ENCODE results near the gene RGSL1. TPM values are rescaled to one million over a fixed set of nuclear protein-coding genes. Genes with fewer than 3 reads are reported as not detected.

Gene RGSL1
- total and polyA plus RNA-seq, 9 of the 15 experiments (the other 6 are each of a cell fraction or from before 2014, with no cell fraction given): 0.03 TPM; not detected in 8

GRCh38 chr1:182507685-182508084 is 57.7 kb downstream of the RGSL1 start:
- peak in 1 of 4 experiments; percentile 4 for DNase-seq (ENCODE audit: extremely low read depth in 1 of 4, low spot score in 3 of 4)
- no peaks in the 10 kb centered on the region for H4K20me1 ChIP-seq (replicated peaks; ENCODE audit: control insufficient read depth, insufficient read depth, low read length)
- TF ChIP-seq NFIC (IDR thresholded peaks at IDR 0.05) (peak; percentile 45), POLR3G (IDR thresholded peaks at IDR 0.05; ENCODE audit: extremely low read depth, insufficient read length, insufficient replicate concordance) (no peak)
- no peak overlapping the region for H3K4me3 ChIP-seq
- no peaks in the 10 kb centered on the region for H3K9me1 ChIP-seq (ENCODE audit: control insufficient read depth, insufficient read depth, low read length)
- H3K4me1 ChIP-seq (replicated peaks in 1 of 2; ENCODE audit: control insufficient read depth in 2 of 2, insufficient read depth in 2 of 2, low read length in 2 of 2): no peaks in the 10 kb centered on the region
- no peak for FAIRE-seq
- no peaks in the 10 kb centered on the region for H3K9me3 ChIP-seq (replicated peaks; ENCODE audit: control insufficient read depth, insufficient read depth, low read depth, low read length)
- no peak overlapping the region for H2AFZ ChIP-seq (ENCODE audit: low read depth, low read length)
- BruUV-seq (replicated peaks): no TSS peak
- no peaks in the 10 kb centered on the region for H3K27me3 ChIP-seq (ENCODE audit: control insufficient read depth in 2 of 2, insufficient read depth in 2 of 2, low read length in 2 of 2)
- H3K27ac ChIP-seq (ENCODE audit: extremely low read depth, low read depth, low read length): no peak overlapping the region
- POLR2A ChIA-PET: no interaction called here
- WGBS (ENCODE audit: insufficient coverage, low coverage, missing lambda C conversion rate): 2% methylated on average over 3 of the region's 3 CpGs
- in situ Hi-C loops (cut with MboI) (no loop called here), intact Hi-C loops (cut with micrococcal nuclease) (no loop called here)
- H3K9ac ChIP-seq (ENCODE audit: insufficient read depth in 1 of 2, low read depth in 2 of 2, low read length in 2 of 2): no peak overlapping the region
- no peak for ATAC-seq
- H3K36me3 ChIP-seq (ENCODE audit: control insufficient read depth, insufficient read depth, low read length): no peaks in the 10 kb centered on the region
- no peaks in the 10 kb centered on the region for H3K79me2 ChIP-seq (ENCODE audit: control insufficient read depth, insufficient read depth, low read length)
- no peak overlapping the region for H3K4me2 ChIP-seq (ENCODE audit: insufficient read depth, low read length)
- CTCF ChIA-PET (ENCODE audit: low intra/inter-chr PET ratio): no interaction called here

DNA sequence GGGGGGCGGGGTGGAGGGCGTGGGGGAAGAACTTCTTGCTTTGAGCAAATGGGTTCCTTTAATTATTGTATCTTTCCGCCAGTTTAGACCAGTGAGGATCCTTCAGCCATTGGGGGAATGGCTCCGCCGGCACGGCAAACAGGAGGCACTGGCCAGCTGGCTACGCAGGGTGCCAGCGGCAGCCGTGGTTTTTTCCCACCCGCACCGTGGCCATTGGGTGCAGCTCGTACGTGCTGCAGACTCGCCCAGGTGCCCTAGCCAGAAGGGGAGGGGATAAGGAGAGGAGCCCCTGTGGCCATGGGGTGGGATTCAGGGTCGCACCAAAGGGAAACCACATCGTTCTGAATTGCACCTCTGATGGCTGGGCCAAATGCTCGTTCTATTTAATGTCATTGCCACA is 65.6 kb downstream of the RGSL1 start:
- Histone ChIP-seq H3K4me1 (replicated peaks in 1 of 2; ENCODE audit: control insufficient read depth in 2 of 2, insufficient read depth in 2 of 2, low read length in 2 of 2) (peaks cover 0 to 3% of the 10 kb centered on the region in 2 experiments; a peak in 1 of 5 replicates), H3K9me1 (ENCODE audit: control insufficient read depth, insufficient read depth, low read length) (no peaks in the 10 kb centered on the region), H3K36me3 (ENCODE audit: control insufficient read depth, insufficient read depth, low read length) (no peaks in the 10 kb centered on the region), H3K4me3 (no peak overlapping the region), H2AFZ (ENCODE audit: low read depth, low read length) (no peak overlapping the region), H4K20me1 (replicated peaks; ENCODE audit: control insufficient read depth, insufficient read depth, low read length) (no peaks in the 10 kb centered on the region), H3K9me3 (replicated peaks; ENCODE audit: control insufficient read depth, insufficient read depth, low read depth, low read length) (no peaks in the 10 kb centered on the region), H3K79me2 (ENCODE audit: control insufficient read depth, insufficient read depth, low read length) (no peaks in the 10 kb centered on the region), H3K27me3 (ENCODE audit: control insufficient read depth in 2 of 2, insufficient read depth in 2 of 2, low read length in 2 of 2) (peaks cover 7 to 14% of the 10 kb centered on the region in 2 experiments), H3K9ac (ENCODE audit: insufficient read depth in 1 of 2, low read depth in 2 of 2, low read length in 2 of 2) (peak overlapping the region in 1 of 2 experiments; percentile 47; a peak in 1 of 4 replicates), H3K4me2 (ENCODE audit: insufficient read depth, low read length) (no peak overlapping the region), H3K27ac (ENCODE audit: extremely low read depth, low read depth, low read length) (no peak overlapping the region)
- FAIRE-seq (no peak), ATAC-seq (no peak), DNase-seq (ENCODE audit: extremely low read depth in 1 of 4, low spot score in 3 of 4) (no peak)
- CTCF ChIA-PET (ENCODE audit: low intra/inter-chr PET ratio): no interaction called here
- no TSS peak for BruUV-seq (replicated peaks)
- in situ Hi-C loops (cut with MboI) (no loop called here), intact Hi-C loops (cut with micrococcal nuclease) (no loop called here)
- POLR2A ChIA-PET: no interaction called here
- 3% methylated on average over 15 of the region's 17 CpGs for WGBS (ENCODE audit: insufficient coverage, low coverage, missing lambda C conversion rate)
- TF ChIP-seq FOS (IDR thresholded peaks at IDR 0.05; ENCODE audit: extremely low read depth, insufficient read length): no peak
- TF ChIP-seq, protein P1, sequence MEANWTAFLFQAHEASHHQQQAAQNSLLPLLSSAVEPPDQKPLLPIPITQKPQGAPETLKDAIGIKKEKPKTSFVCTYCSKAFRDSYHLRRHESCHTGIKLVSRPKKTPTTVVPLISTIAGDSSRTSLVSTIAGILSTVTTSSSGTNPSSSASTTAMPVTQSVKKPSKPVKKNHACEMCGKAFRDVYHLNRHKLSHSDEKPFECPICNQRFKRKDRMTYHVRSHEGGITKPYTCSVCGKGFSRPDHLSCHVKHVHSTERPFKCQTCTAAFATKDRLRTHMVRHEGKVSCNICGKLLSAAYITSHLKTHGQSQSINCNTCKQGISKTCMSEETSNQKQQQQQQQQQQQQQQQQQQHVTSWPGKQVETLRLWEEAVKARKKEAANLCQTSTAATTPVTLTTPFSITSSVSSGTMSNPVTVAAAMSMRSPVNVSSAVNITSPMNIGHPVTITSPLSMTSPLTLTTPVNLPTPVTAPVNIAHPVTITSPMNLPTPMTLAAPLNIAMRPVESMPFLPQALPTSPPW (CRISPR knock-in tag; IDR thresholded peaks at IDR 0.05): peak; percentile 32; the same call in 1 of the 2 replicates
